GM12891 (cell line): ENCODE measurements around the gene SLC9A5.

ENCODE experiments used
- POLR2A ChIP-seq: IDR thresholded peaks from 2 replicates; pipeline ENCODE4 v1.6.1; 2011; ENCODE audit warnings: low read depth, low read length, control low read depth
- POLR2AphosphoS5 ChIP-seq: IDR thresholded peaks from 2 replicates; pipeline ENCODE4 v1.6.1; 2011; ENCODE audit warnings: low read depth, low read length, control low read depth
- POU2F2 ChIP-seq: IDR thresholded peaks from 2 replicates; pipeline ENCODE4 v1.6.1; 2011; ENCODE audit warnings: low read depth, mild to moderate bottlenecking, control low read depth, low read length, moderate library complexity
- TAF1 ChIP-seq: IDR thresholded peaks from 2 replicates; pipeline ENCODE4 v1.6.1; 2011; ENCODE audit warnings: low read depth, low read length, control low read depth

- TF ChIP-seq POLR2A (no peak), POU2F2 (no peak), TAF1 (no peak), POLR2AphosphoS5 (no peak)
Observed at GRCh38 chr16:67249178-67250044, 632 bp downstream of the SLC9A5 start.
